Muscle layer of colon (tissue), 2 donors: ENCODE data around the gene USP10.
A peak's percentile ranks its signal among the peaks of the same experiment; 100 is the strongest.

Experiments used
- H3K27ac ChIP-seq: one replicate; pipeline ENCODE4 v1.7.0; 2013; ENCODE audit warnings: low read depth, mild to moderate bottlenecking, low read length, moderate library complexity
- H3K27me3 ChIP-seq, 2 donors: one replicate each; pipeline ENCODE4 v1.7.0; 2013; ENCODE audit warnings: low read length in 2 of 2, mild to moderate bottlenecking in 2 of 2; ENCODE audit not compliant: insufficient read depth in 2 of 2, control insufficient read depth in 1 of 2
- H3K36me3 ChIP-seq: one replicate; pipeline ENCODE4 v1.7.0; 2013; ENCODE audit warnings: mild to moderate bottlenecking, low read length; ENCODE audit not compliant: insufficient read depth
- H3K4me1 ChIP-seq: one replicate; pipeline ENCODE4 v1.7.0; 2013; ENCODE audit warnings: mild to moderate bottlenecking, low read length; ENCODE audit not compliant: insufficient read depth
- H3K4me3 ChIP-seq, 2 donors: one replicate each; pipeline ENCODE4 v1.7.0; 2013; ENCODE audit warnings: low read length in 2 of 2, low read depth in 1 of 2, mild to moderate bottlenecking in 1 of 2, moderate library complexity in 1 of 2
- H3K9ac ChIP-seq: one replicate; pipeline ENCODE4 v1.7.0; 2013; ENCODE audit warnings: low read length
- H3K9me3 ChIP-seq: one replicate; pipeline ENCODE4 v1.7.0; 2013; ENCODE audit warnings: mild to moderate bottlenecking, low read length
- donor health status: abdominal sarcoma.
- donor health status: Adenocarcinoma of cecum.

Gene USP10

GRCh38 chr16:84816485-84816884 is 116.7 kb downstream of the USP10 start:
- H3K9ac ChIP-seq: no peak overlapping the region
- H3K4me1 ChIP-seq: peaks cover 8% of the 10 kb centered on the region
- no peaks in the 10 kb centered on the region for H3K36me3 ChIP-seq
- no peaks in the 10 kb centered on the region for H3K27me3 ChIP-seq
- H3K27ac ChIP-seq: no peak overlapping the region
- no peaks in the 10 kb centered on the region for H3K9me3 ChIP-seq
- no peak overlapping the region for H3K4me3 ChIP-seq

- no peaks in the 10 kb centered on the region for H3K9me3 ChIP-seq
- H3K9ac ChIP-seq: no peak overlapping the region
- no peak overlapping the region for H3K4me3 ChIP-seq
- H3K36me3 ChIP-seq: no peaks in the 10 kb centered on the region
- no peak overlapping the region for H3K27ac ChIP-seq
- H3K27me3 ChIP-seq: no peaks in the 10 kb centered on the region
- peaks cover 15% of the 10 kb centered on the region for H3K4me1 ChIP-seq
Observed at GRCh38 chr16:84817206-84817605, 117.4 kb downstream of the USP10 start.

GRCh38 chr16:84817613-84818012 is 117.8 kb downstream of the USP10 start:
- Histone ChIP-seq H3K4me3 (no peak overlapping the region), H3K9ac (no peak overlapping the region), H3K9me3 (no peaks in the 10 kb centered on the region), H3K27me3 (no peaks in the 10 kb centered on the region), H3K27ac (no peak overlapping the region), H3K4me1 (peaks cover 20% of the 10 kb centered on the region), H3K36me3 (no peaks in the 10 kb centered on the region)

GRCh38 chr16:84818133-84818532 is 118.3 kb downstream of the USP10 start:
- peaks cover 25% of the 10 kb centered on the region for H3K4me1 ChIP-seq

GRCh38 chr16:84818989-84819643 is 119.3 kb downstream of the USP10 start:
- H3K4me1 ChIP-seq: peaks cover 30% of the 10 kb centered on the region
- H3K36me3 ChIP-seq: peaks cover under 1% of the 10 kb centered on the region
- H3K4me3 ChIP-seq: peak overlapping the region in 1 of 2 donors; percentile 78
- no peak overlapping the region for H3K9ac ChIP-seq
- no peaks in the 10 kb centered on the region for H3K9me3 ChIP-seq
- peak overlapping the region; percentile 24 for H3K27ac ChIP-seq
- no peaks in the 10 kb centered on the region for H3K27me3 ChIP-seq

More at GRCh38 chr16:84818133-84818532, 118.3 kb downstream of the USP10 start:
- no peaks in the 10 kb centered on the region for H3K36me3 ChIP-seq
- H3K4me3 ChIP-seq: no peak overlapping the region
- H3K9ac ChIP-seq: no peak overlapping the region
- H3K27me3 ChIP-seq: no peaks in the 10 kb centered on the region
- H3K27ac ChIP-seq: no peak overlapping the region
- no peaks in the 10 kb centered on the region for H3K9me3 ChIP-seq

GRCh38 chr16:84819644-84820304 is 120.0 kb downstream of the USP10 start, which contains the start of gene CRISPLD2:
CRISPLD2 (plus strand) TSS chr16:84819985; CDS start chr16:84838496, 18,511 bp downstream.
- H3K36me3 ChIP-seq: peaks cover 4% of the 10 kb centered on the region
- peaks cover 30% of the 10 kb centered on the region for H3K4me1 ChIP-seq
- H3K4me3 ChIP-seq: peak within 1 kb of the TSS; percentile 78 to 86
- no peaks in the 10 kb centered on the region for H3K9me3 ChIP-seq
- peak within 1 kb of the TSS; percentile 94 for H3K27ac ChIP-seq
- peak within 1 kb of the TSS; percentile 93 for H3K9ac ChIP-seq
- no peaks in the 10 kb centered on the region for H3K27me3 ChIP-seq

GRCh38 chr16:84820305-84820684 is 120.5 kb downstream of the USP10 start:
- H3K27me3 ChIP-seq: no peaks in the 10 kb centered on the region
- H3K9ac ChIP-seq: peak overlapping the region; percentile 93
- no peaks in the 10 kb centered on the region for H3K9me3 ChIP-seq
- H3K27ac ChIP-seq: peak overlapping the region; percentile 94
- peaks cover 30% of the 10 kb centered on the region for H3K4me1 ChIP-seq
- H3K36me3 ChIP-seq: peaks cover 4% of the 10 kb centered on the region
- H3K4me3 ChIP-seq: peak overlapping the region; percentile 78 to 86

- peaks cover 31% of the 10 kb centered on the region for H3K4me1 ChIP-seq
- peak overlapping the region; percentile 93 for H3K9ac ChIP-seq
- H3K27ac ChIP-seq: peak overlapping the region; percentile 94
- no peaks in the 10 kb centered on the region for H3K9me3 ChIP-seq
- H3K27me3 ChIP-seq: no peaks in the 10 kb centered on the region
- peak overlapping the region; percentile 78 to 86 for H3K4me3 ChIP-seq
- H3K36me3 ChIP-seq: peaks cover 4% of the 10 kb centered on the region
Observed at GRCh38 chr16:84820771-84821170, 121.0 kb downstream of the USP10 start.

- Histone ChIP-seq H3K27me3 (no peaks in the 10 kb centered on the region), H3K36me3 (peaks cover 4% of the 10 kb centered on the region), H3K9ac (peak overlapping the region; percentile 93), H3K4me1 (peaks cover 35% of the 10 kb centered on the region), H3K27ac (peak overlapping the region; percentile 94), H3K9me3 (no peaks in the 10 kb centered on the region), H3K4me3 (peak overlapping the region; percentile 78 to 86)
Observed at GRCh38 chr16:84821179-84821578, 121.4 kb downstream of the USP10 start.

GRCh38 chr16:84821728-84822689 is 122.2 kb downstream of the USP10 start:
- H3K27me3 ChIP-seq: no peaks in the 10 kb centered on the region
- peaks cover 42% of the 10 kb centered on the region for H3K4me1 ChIP-seq
- peak overlapping the region; percentile 94 for H3K27ac ChIP-seq
- peak overlapping the region; percentile 93 for H3K9ac ChIP-seq
- H3K4me3 ChIP-seq: peak overlapping the region; percentile 78 to 86
- no peaks in the 10 kb centered on the region for H3K9me3 ChIP-seq
- peaks cover 4% of the 10 kb centered on the region for H3K36me3 ChIP-seq

GRCh38 chr16:84822990-84823389 is 123.2 kb downstream of the USP10 start:
- Histone ChIP-seq H3K4me1 (peaks cover 52% of the 10 kb centered on the region), H3K9me3 (no peaks in the 10 kb centered on the region), H3K27ac (peak overlapping the region; percentile 94), H3K4me3 (peak overlapping the region in 1 of 2 donors; percentile 86), H3K27me3 (no peaks in the 10 kb centered on the region), H3K36me3 (peaks cover 6% of the 10 kb centered on the region), H3K9ac (no peak overlapping the region)
